Upper lobe of right lung (tissue), 1 donor: ENCODE data around the gene MBNL2. TPM values are rescaled to one million over a fixed set of nuclear protein-coding genes. Genes with fewer than 3 reads are reported as not detected.
"Not testable (repeated sequence)": the region's sequence is repeated elsewhere in the genome, so short reads cannot be mapped to it uniquely, and the experiment has no call there.

ENCODE experiments used
- ATAC-seq: fragments of 200-7000 bp; cut with Tn5 transposase; one replicate; pipeline ENCODE4 v1.9.1; 2020; ENCODE audit warnings: mild to moderate bottlenecking, moderate library complexity
- DNase-seq: peaks from one replicate; pipeline ENCODE4 v3.0.0-alpha.2; 2020
- H3K27ac ChIP-seq: fragments of 200-600 bp; one replicate; pipeline ENCODE4 v1.8.0; 2022
- H3K27me3 ChIP-seq: fragments of 200-600 bp; one replicate; pipeline ENCODE4 v1.8.0; 2022; ENCODE audit warnings: mild to moderate bottlenecking
- H3K36me3 ChIP-seq: fragments of 200-600 bp; one replicate; pipeline ENCODE4 v1.8.0; 2022
- H3K4me1 ChIP-seq: fragments of 200-600 bp; one replicate; pipeline ENCODE4 v1.8.0; 2022
- H3K4me3 ChIP-seq: fragments of 200-600 bp; one replicate; pipeline ENCODE4 v1.8.0; 2022; ENCODE audit warnings: mild to moderate bottlenecking
- H3K9me3 ChIP-seq: fragments of 200-600 bp; one replicate; pipeline ENCODE4 v1.8.0; 2022
- intact Hi-C: fragments of 100-400 bp; cut with DNase I; formaldehyde crosslinking; loops from one replicate; pipeline ENCODE4 v1.11.0; 2022
- total RNA-seq: library from RNA; stranded (reverse); fragmentation: NEBNext Ultra II Directional; extraction: Animal tissue kit (Norgen Biotek cat#: 25700); gene quantifications from one replicate; pipeline ENCODE4 v1.2.1, GENCODE V29; 2021
- TF ChIP-seq, protein P1 (sequence below): fragments of 200-600 bp; IDR thresholded peaks from one replicate; pipeline ENCODE4 v1.8.0; 2022; ENCODE audit warnings: antibody characterized with exemption
- donor health status: DM: no; HTN: yes; CAD: no; lungs with severe emphysema.

MBNL2 gene
- total RNA-seq, 1 donor from 2014 or later = 60.6 TPM

DNA sequence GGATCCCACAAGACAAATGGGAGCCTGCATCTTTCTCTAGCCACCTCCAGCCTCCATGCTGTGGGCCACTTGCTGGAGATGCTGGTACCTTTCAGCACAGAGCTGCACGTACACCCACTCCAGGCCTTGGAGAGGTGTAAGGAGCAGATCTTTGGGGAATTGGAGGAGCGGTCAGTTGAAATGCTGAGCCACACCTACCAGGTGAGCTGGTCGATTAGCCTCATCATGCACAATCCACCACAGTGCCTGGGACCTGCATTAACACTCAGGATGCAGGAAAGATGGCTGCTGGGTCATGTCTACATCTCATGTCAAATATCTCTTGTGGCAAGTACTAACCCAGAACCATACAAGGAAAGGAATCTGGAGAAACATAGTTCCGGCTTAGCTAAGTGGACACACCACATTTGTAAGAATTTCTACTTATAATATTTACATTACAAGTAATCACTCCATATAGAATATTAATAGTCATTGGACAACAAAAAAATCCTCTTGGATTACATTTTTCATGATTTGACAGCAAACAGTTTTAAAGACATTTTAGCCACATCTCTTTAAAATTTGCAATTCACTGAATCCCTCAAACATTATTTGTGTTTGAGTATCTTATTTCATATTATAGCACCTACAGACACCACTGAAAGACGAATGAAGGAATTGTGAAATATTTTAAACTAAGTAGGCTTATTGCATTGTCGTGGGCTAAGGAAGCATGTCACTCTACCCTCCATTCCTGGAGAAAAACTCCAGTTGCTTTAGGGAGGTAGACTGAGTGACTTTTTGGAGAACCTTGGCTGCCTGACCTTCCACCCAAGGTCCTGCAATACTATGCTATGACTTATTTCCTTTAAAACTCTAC, 21.8 kb upstream of the MBNL2 start:
- Histone ChIP-seq H3K9me3 (no peaks in the 10 kb centered on the region), H3K4me3 (no peak overlapping the region), H3K27ac (no peak overlapping the region), H3K36me3 (no peaks in the 10 kb centered on the region), H3K4me1 (no peaks in the 10 kb centered on the region), H3K27me3 (no peaks in the 10 kb centered on the region)
- ATAC-seq (no peak), DNase-seq (no peak)
- TF ChIP-seq, protein P1, sequence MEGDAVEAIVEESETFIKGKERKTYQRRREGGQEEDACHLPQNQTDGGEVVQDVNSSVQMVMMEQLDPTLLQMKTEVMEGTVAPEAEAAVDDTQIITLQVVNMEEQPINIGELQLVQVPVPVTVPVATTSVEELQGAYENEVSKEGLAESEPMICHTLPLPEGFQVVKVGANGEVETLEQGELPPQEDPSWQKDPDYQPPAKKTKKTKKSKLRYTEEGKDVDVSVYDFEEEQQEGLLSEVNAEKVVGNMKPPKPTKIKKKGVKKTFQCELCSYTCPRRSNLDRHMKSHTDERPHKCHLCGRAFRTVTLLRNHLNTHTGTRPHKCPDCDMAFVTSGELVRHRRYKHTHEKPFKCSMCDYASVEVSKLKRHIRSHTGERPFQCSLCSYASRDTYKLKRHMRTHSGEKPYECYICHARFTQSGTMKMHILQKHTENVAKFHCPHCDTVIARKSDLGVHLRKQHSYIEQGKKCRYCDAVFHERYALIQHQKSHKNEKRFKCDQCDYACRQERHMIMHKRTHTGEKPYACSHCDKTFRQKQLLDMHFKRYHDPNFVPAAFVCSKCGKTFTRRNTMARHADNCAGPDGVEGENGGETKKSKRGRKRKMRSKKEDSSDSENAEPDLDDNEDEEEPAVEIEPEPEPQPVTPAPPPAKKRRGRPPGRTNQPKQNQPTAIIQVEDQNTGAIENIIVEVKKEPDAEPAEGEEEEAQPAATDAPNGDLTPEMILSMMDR = no peak
- intact Hi-C loops = no loop called here

- TF ChIP-seq, protein P1 = no peak
These were observed 19.4 kb upstream of the MBNL2 start for GRCh38 chr13:97202761-97203160.

GRCh38 chr13:97205465-97205864, 16.7 kb upstream of the MBNL2 start:
- no peak overlapping the region for H3K27ac ChIP-seq
- peaks cover 6% of the 10 kb centered on the region for H3K4me1 ChIP-seq
- intact Hi-C loops = no loop called here
- no peak for DNase-seq
- H3K27me3 ChIP-seq = no peaks in the 10 kb centered on the region
- TF ChIP-seq, protein P1 = no peak
- H3K36me3 ChIP-seq = no peaks in the 10 kb centered on the region
- no peak for ATAC-seq
- H3K9me3 ChIP-seq = no peaks in the 10 kb centered on the region
- H3K4me3 ChIP-seq = no peak overlapping the region

More at GRCh38 chr13:97202761-97203160, 19.4 kb upstream of the MBNL2 start:
- Histone ChIP-seq H3K4me3 (no peak overlapping the region), H3K36me3 (no peaks in the 10 kb centered on the region), H3K9me3 (no peaks in the 10 kb centered on the region), H3K27me3 (no peaks in the 10 kb centered on the region), H3K27ac (no peak overlapping the region), H3K4me1 (no peaks in the 10 kb centered on the region)
- no peak for ATAC-seq
- no peak for DNase-seq
- intact Hi-C loops = no loop called here

DNA sequence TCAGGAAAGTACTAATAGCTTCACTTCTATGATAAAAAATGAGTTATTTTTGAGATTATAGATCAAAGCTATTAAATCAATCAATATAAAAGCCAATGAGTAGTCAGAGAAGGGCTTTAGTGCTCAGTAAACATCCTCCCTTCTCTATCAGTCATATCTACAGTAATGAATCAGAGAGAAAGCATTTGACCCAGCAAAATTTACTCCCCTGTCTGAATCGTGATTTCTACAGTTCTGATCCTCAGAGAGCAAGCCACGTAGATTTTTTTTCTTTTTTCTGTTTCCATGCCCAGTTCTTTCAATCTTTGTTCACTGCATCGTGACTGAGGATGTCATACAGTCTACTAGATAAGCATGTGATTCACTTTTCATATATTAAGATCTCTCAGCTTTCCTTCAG, 16.2 kb upstream of the MBNL2 start:
- Histone ChIP-seq H3K4me3 (no peak overlapping the region), H3K27me3 (no peaks in the 10 kb centered on the region), H3K4me1 (peaks cover 6% of the 10 kb centered on the region), H3K27ac (no peak overlapping the region), H3K9me3 (no peaks in the 10 kb centered on the region), H3K36me3 (no peaks in the 10 kb centered on the region)
- ATAC-seq = no peak
- DNase-seq = no peak
- intact Hi-C loops = no loop called here
- TF ChIP-seq, protein P1 = no peak

GRCh38 chr13:97207252-97207651, 14.9 kb upstream of the MBNL2 start:
- H3K36me3 ChIP-seq, H3K9me3 ChIP-seq, H3K4me1 ChIP-seq, DNase-seq, H3K27ac ChIP-seq, ATAC-seq, H3K27me3 ChIP-seq, H3K4me3 ChIP-seq, intact Hi-C loops: not testable (repeated sequence)

DNA sequence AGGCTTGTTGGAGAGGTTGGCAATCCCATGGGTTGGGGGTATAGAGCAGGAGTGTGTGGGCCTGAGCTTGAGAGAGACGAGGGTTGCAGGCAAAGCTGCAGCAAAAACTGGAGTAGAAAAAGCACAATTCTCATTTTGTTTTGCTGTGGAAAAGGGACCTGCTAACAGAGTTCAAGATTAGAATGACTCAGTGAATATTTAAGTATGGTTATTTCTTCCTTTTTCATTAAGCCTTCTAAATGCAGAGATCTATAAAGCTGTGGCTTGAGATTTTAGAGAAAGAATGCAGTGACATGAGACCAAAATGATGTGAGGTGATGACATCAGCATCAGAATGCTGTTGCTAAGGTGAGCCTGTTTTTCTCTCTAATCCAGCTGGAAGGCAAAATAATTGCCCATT, 10.8 kb upstream of the MBNL2 start:
- TF ChIP-seq, protein P1 = no peak

More for the DNA sequence above, 10.8 kb upstream of the MBNL2 start:
- no peaks in the 10 kb centered on the region for H3K36me3 ChIP-seq
- no peak for ATAC-seq
- H3K27ac ChIP-seq = no peak overlapping the region
- intact Hi-C loops = loop anchor here (10.0 kb wide), 1 partner anchor 106 kb away; no protein-coding TSS in a partner anchor
- no peak overlapping the region for H3K4me3 ChIP-seq
- H3K9me3 ChIP-seq = no peaks in the 10 kb centered on the region
- DNase-seq = no peak
- H3K27me3 ChIP-seq = no peaks in the 10 kb centered on the region
- peaks cover 6% of the 10 kb centered on the region for H3K4me1 ChIP-seq
